HCT116 (cell line): ENCODE results near the gene SIRT7.

ENCODE experiments used
- CTCF ChIP-seq, 3 experiments: fragments of 200-600 bp in 1 of 3; sonication (generic) in 1 of 3; IDR thresholded peaks in 2 of 3; conservative IDR thresholded peaks in 1 of 3; 2 replicates each; pipeline ENCODE4 v1.5.1; 2012 to 2017; ENCODE audit warnings: low read depth in 2 of 3, low read length in 2 of 3, antibody characterized with exemption in 1 of 3, borderline replicate concordance in 1 of 3, control low read depth in 1 of 3, mild to moderate bottlenecking in 1 of 3, mixed read lengths in 1 of 3, mixed run types in 1 of 3, moderate library complexity in 1 of 3; ENCODE audit not compliant: insufficient read depth in 1 of 3
- EZH2 ChIP-seq: fragments of 200-600 bp; sonication (generic); IDR thresholded peaks from 2 replicates; pipeline ENCODE4 v1.6.1; 2017; ENCODE audit warnings: antibody characterized with exemption, mixed run types
- POLR2AphosphoS5 ChIP-seq: IDR thresholded peaks from 2 replicates; pipeline ENCODE4 v1.6.1; 2011; ENCODE audit warnings: mild to moderate bottlenecking, low read depth, low read length, moderate library complexity

DNA sequence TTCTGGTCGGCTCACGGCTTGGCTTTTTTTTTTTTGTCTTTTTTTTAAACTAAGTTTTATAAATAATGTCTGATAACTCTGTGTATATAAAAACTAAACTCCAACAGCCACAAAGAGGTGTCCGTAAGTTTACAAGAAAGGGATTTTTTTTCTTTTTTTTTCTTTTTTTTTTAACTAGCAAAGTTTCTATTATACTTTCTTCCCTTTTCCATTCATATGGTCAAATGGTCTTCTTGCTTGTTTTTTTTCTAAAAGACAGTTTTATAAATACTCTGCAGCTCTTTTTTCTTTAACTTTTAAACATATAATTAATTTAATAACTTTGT, 3.5 kb upstream of the SIRT7 start:
- TF ChIP-seq POLR2AphosphoS5: no peak
- TF ChIP-seq CTCF (IDR thresholded peaks at IDR 0.05 in 2 of 3, conservative IDR thresholded peaks at IDR 0.05 in 1 of 3; ENCODE audit: borderline replicate concordance in 1 of 3, insufficient read depth in 1 of 3, low read depth in 2 of 3, low read length in 2 of 3): no peak
- TF ChIP-seq EZH2: no peak
